SK-N-SH treated with all-trans-retinoic acid at 6 μM for 48 hours (cell line): Measurements from ENCODE around the gene ADAM22.

ENCODE experiments used
- CREB5 ChIP-seq: fragments of 250-450 bp; sonication (Bioruptor Pico); IDR thresholded peaks from 2 replicates; pipeline ENCODE4 v1.5.1; 2020; ENCODE audit warnings: low read depth, mild to moderate bottlenecking, moderate library complexity
- ESRRG ChIP-seq: fragments of 250-450 bp; sonication (Bioruptor Pico); IDR thresholded peaks from 2 replicates; pipeline ENCODE4 v1.6.1; 2021; ENCODE audit warnings: mild to moderate bottlenecking
- ISL1 ChIP-seq: fragments of 250-450 bp; sonication (Bioruptor Pico); IDR thresholded peaks from 2 replicates; pipeline ENCODE4 v2.1.2; 2022; ENCODE audit warnings: mild to moderate bottlenecking, moderate library complexity
- RARB ChIP-seq: fragments of 250-450 bp; sonication (Bioruptor Pico); IDR thresholded peaks from 2 replicates; pipeline ENCODE4 v1.8.0; 2021; ENCODE audit warnings: mild to moderate bottlenecking, moderate library complexity
- TCF4 ChIP-seq: fragments of 250-450 bp; sonication (Bioruptor Pico); IDR thresholded peaks from 2 replicates; pipeline ENCODE4 v1.8.0; 2021; ENCODE audit warnings: mild to moderate bottlenecking, moderate library complexity, borderline replicate concordance
- ZNF565 ChIP-seq: fragments of 450-650 bp; formaldehyde crosslinking; conservative IDR thresholded peaks from 2 replicates; pipeline ENCODE4 v1.5.0; 2020; ENCODE audit warnings: low read depth, mild to moderate bottlenecking, moderate library complexity
- ZNF70 ChIP-seq: fragments of 450-650 bp; formaldehyde crosslinking; IDR thresholded peaks from 2 replicates; pipeline ENCODE4 v1.5.0; 2020; ENCODE audit warnings: mild to moderate bottlenecking, moderate library complexity

DNA sequence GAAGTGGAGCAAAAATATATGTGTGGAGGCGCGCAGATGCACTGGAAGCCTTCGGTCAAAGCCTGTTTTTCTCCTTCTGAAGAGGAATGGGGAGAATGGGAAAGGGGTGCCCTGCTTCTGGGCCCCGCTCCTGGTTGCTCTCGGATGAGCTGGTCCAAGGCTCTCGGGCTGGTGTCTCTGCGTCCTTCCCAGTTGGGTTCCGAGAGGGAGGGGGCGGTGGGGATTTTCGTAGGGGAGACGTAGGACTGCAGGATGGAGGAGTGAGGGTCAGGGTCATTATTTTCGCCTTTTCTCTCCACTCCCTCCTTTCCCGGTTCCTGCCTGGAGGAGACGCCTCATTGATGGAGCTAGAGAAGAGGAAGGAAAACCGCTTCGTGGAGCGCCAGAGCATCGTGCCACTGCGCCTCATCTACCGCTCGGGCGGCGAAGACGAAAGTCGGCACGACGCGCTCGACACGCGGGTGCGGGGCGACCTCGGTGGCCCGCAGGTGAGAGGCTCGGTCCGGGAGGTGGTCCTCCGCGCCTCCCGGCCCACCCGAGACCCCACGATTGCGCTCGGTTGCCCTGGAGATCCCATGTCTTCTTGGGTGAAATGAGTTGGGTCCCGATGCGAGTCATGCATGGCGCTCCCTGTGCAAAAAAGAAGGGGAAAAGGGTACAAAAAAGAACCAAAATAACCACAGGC is 790 bp downstream of the ADAM22 start:
- TF ChIP-seq TCF4 (CRISPR knock-in tag) (no peak), ZNF70 (CRISPR knock-in tag) (no peak), ZNF565 (CRISPR knock-in tag) (no peak), ESRRG (no peak), CREB5 (CRISPR knock-in tag) (no peak), RARB (CRISPR knock-in tag) (no peak), ISL1 (CRISPR knock-in tag) (no peak)
